Sigmoid colon (tissue), 7 donors: ENCODE results near the gene ZW10. TPM values are rescaled to one million over a fixed set of nuclear protein-coding genes. Genes with fewer than 3 reads are reported as not detected.

ENCODE experiments used
- DNase-seq: peaks from one replicate; pipeline ENCODE4 v3.0.0-alpha.2; 2019
- H3K27ac ChIP-seq, 4 donors: fragments of 200-600 bp; sonication (generic); one replicate each; pipeline ENCODE4 v1.5.1; 2016 to 2019; ENCODE audit warnings: mild to moderate bottlenecking in 1 of 4
- H3K27me3 ChIP-seq, 3 donors: fragments of 200-600 bp; sonication (generic); one replicate each; pipeline ENCODE4 v1.5.1; 2019; ENCODE audit warnings: mild to moderate bottlenecking in 1 of 3
- H3K36me3 ChIP-seq, 4 donors: fragments of 200-600 bp; sonication (generic); one replicate each; pipeline ENCODE4 v1.5.1; 2016 to 2019
- H3K4me1 ChIP-seq, 4 donors: fragments of 200-600 bp; sonication (generic); one replicate each; pipeline ENCODE4 v1.5.1; 2017 to 2019
- H3K4me3 ChIP-seq, 4 donors: fragments of 200-600 bp; sonication (generic); one replicate each; pipeline ENCODE4 v1.5.1; 2017 to 2019; ENCODE audit warnings: mild to moderate bottlenecking in 2 of 4, moderate library complexity in 1 of 4
- H3K9me3 ChIP-seq, 4 donors: fragments of 200-600 bp in 3 of 4; sonication (generic) in 3 of 4; one replicate each; pipeline versions ENCODE4 v1.5.1 to v1.6.1; 2013 to 2019
- CTCF ChIP-seq, 4 experiments: fragments of 450-650 bp in 3 of 4; fragments of 200-600 bp in 1 of 4; IDR thresholded peaks; one replicate each; pipeline ENCODE4 v1.5.1; 2016 to 2019; ENCODE audit warnings: antibody characterized with exemption in 4 of 4, mild to moderate bottlenecking in 3 of 4, moderate library complexity in 2 of 4
- EP300 ChIP-seq, 4 donors: sonication (generic); formaldehyde crosslinking; IDR thresholded peaks; one replicate each; pipeline ENCODE4 v1.6.1; 2017; ENCODE audit warnings: antibody characterized with exemption in 4 of 4
- POLR2A ChIP-seq, 2 donors: fragments of 450-650 bp; IDR thresholded peaks; one replicate each; pipeline ENCODE4 v1.6.1; 2016; ENCODE audit warnings: antibody characterized with exemption in 2 of 2, mild to moderate bottlenecking in 2 of 2, moderate library complexity in 2 of 2
- POLR2AphosphoS5 ChIP-seq, 4 donors: sonication (generic); formaldehyde crosslinking; IDR thresholded peaks; one replicate each; pipeline ENCODE4 v1.6.1; 2017; ENCODE audit warnings: antibody characterized with exemption in 4 of 4
- WGBS, 2 donors: extraction: QIAGEN DNeasy Blood & Tissue Kit; methylation state at CpG; one replicate each; pipeline ENCODE4 v1.1.7; 2013; 5-methylcytosine and 5-hydroxymethylcytosine counted together
- intact Hi-C: fragments of 100-400 bp; cut with DNase I; formaldehyde crosslinking; loops from one replicate; pipeline ENCODE4 v1.15.1; 2023
- polyA plus RNA-seq, 3 donors: library from polyadenylated mRNA; stranded (reverse); fragments of 200-250 nt; gene quantifications; one replicate each; pipeline ENCODE4 v1.2.3, GENCODE V29; 2013
- total RNA-seq, 4 donors: library from RNA; depleted of rRNA; stranded (reverse); fragments of >200 nt; gene quantifications; one replicate each; pipeline ENCODE4 v1.1.0, GENCODE V29; 2016
- donor health status: healthy with polysubstance abuse.
- donor health status: Bipolar disorder and iron deficiency.
- donor health status: healthy.

ZW10 gene
- total and polyA plus RNA-seq, 7 donors: 6.5 to 14.4 (median 9.8) TPM

- H3K36me3 ChIP-seq: peaks cover 5 to 86% (median 28%) of the 10 kb centered on the region in 4 donors
- 93% methylated on average over 1 of the region's 1 CpG for WGBS, 2 donors
- no peak overlapping the region for H3K27ac ChIP-seq
Observed at GRCh38 chr11:113736323-113736722, 37.2 kb downstream of the ZW10 start.

GRCh38 chr11:113732092-113732491 lies 41.4 kb downstream of the ZW10 start:
- Histone ChIP-seq H3K9me3 (no peaks in the 10 kb centered on the region), H3K4me1 (peaks cover 0 to 6% (median 0%) of the 10 kb centered on the region in 4 donors), H3K27me3 (no peaks in the 10 kb centered on the region), H3K4me3 (no peak overlapping the region), H3K27ac (no peak overlapping the region), H3K36me3 (peaks cover 5 to 47% (median 15%) of the 10 kb centered on the region in 4 donors)
- intact Hi-C loops: loop anchor here (5.0 kb wide), 1 partner anchor 200 kb away; no protein-coding TSS in a partner anchor
- WGBS, 2 donors: 92 to 94% methylated on average over 5 of the region's 5 CpGs
- DNase-seq: no peak
- TF ChIP-seq POLR2AphosphoS5 (IDR thresholded peaks at IDR 0.05) (peak in 1 of 4 donors; percentile 16), POLR2A (IDR thresholded peaks at IDR 0.05) (no peak)

More at GRCh38 chr11:113736323-113736722, 37.2 kb downstream of the ZW10 start:
- H3K9me3 ChIP-seq: no peaks in the 10 kb centered on the region
- TF ChIP-seq CTCF (IDR thresholded peaks at IDR 0.05): no peak
- no peak for TF ChIP-seq POLR2A (IDR thresholded peaks at IDR 0.05)
- no peak for TF ChIP-seq POLR2AphosphoS5 (IDR thresholded peaks at IDR 0.05)
- no peak for TF ChIP-seq EP300 (IDR thresholded peaks at IDR 0.05)
- intact Hi-C loops: no loop called here
- no peak for DNase-seq
- H3K4me1 ChIP-seq: no peaks in the 10 kb centered on the region
- H3K27me3 ChIP-seq: no peaks in the 10 kb centered on the region
- H3K4me3 ChIP-seq: no peak overlapping the region

- 28 to 67% methylated on average over 4 of the region's 4 CpGs for WGBS, 2 donors
Observed at GRCh38 chr11:113730887-113731726, 42.4 kb downstream of the ZW10 start.

GRCh38 chr11:113729456-113729855 lies 44.0 kb downstream of the ZW10 start:
- TF ChIP-seq CTCF (IDR thresholded peaks at IDR 0.05): no peak

More at GRCh38 chr11:113730887-113731726, 42.4 kb downstream of the ZW10 start:
- no peaks in the 10 kb centered on the region for H3K9me3 ChIP-seq
- H3K4me3 ChIP-seq: no peak overlapping the region
- no peak overlapping the region for H3K27ac ChIP-seq
- TF ChIP-seq POLR2A (IDR thresholded peaks at IDR 0.05): no peak
- TF ChIP-seq CTCF (IDR thresholded peaks at IDR 0.05): peak in 3 of 4 experiments; percentile 21 to 70 (median 42)
- no peak for TF ChIP-seq EP300 (IDR thresholded peaks at IDR 0.05)
- TF ChIP-seq POLR2AphosphoS5 (IDR thresholded peaks at IDR 0.05): no peak
- intact Hi-C loops: loop anchor here (1.0 to 5.0 kb wide), 2 partner anchors 199 to 426 kb away; no protein-coding TSS in a partner anchor
- peaks cover 5 to 37% (median 11%) of the 10 kb centered on the region in 4 donors for H3K36me3 ChIP-seq
- H3K4me1 ChIP-seq: peaks cover 0 to 6% (median 0%) of the 10 kb centered on the region in 4 donors
- DNase-seq: no peak
- no peaks in the 10 kb centered on the region for H3K27me3 ChIP-seq

GRCh38 chr11:113728814-113729213 lies 44.7 kb downstream of the ZW10 start:
- WGBS, 2 donors: 85 to 94% methylated on average over 3 of the region's 3 CpGs
- Histone ChIP-seq H3K36me3 (peaks cover 0 to 14% (median 3%) of the 10 kb centered on the region in 4 donors), H3K27me3 (no peaks in the 10 kb centered on the region), H3K27ac (no peak overlapping the region), H3K4me3 (no peak overlapping the region), H3K9me3 (no peaks in the 10 kb centered on the region), H3K4me1 (peaks cover 0 to 6% (median 3%) of the 10 kb centered on the region in 4 donors)
- TF ChIP-seq POLR2A (IDR thresholded peaks at IDR 0.05): no peak
- no peak for TF ChIP-seq EP300 (IDR thresholded peaks at IDR 0.05)
- intact Hi-C loops: no loop called here
- DNase-seq: no peak

More at GRCh38 chr11:113729456-113729855, 44.0 kb downstream of the ZW10 start:
- 57 to 75% methylated on average over 5 of the region's 5 CpGs for WGBS, 2 donors
- Histone ChIP-seq H3K4me1 (peaks cover 0 to 6% (median 0%) of the 10 kb centered on the region in 4 donors), H3K27me3 (no peaks in the 10 kb centered on the region), H3K9me3 (no peaks in the 10 kb centered on the region), H3K4me3 (no peak overlapping the region), H3K36me3 (peaks cover 0 to 20% (median 8%) of the 10 kb centered on the region in 4 donors), H3K27ac (no peak overlapping the region)
- intact Hi-C loops: no loop called here
- no peak for DNase-seq
